ENCODE data around the gene IGIP.

GRCh38 chr5:140145256-140145655, 19.5 kb downstream of the IGIP start:
- no peak for TF ChIP-seq CTCF (IDR thresholded peaks at IDR 0.05)
- TF ChIP-seq ZFX (IDR thresholded peaks at IDR 0.05; ENCODE audit: borderline replicate concordance): no peak
